Renal cortex interstitium (tissue), 11 donors: ENCODE measurements around the gene ADRA1B. TPM values are rescaled to one million over a fixed set of nuclear protein-coding genes. Genes with fewer than 3 reads are reported as not detected.
A peak's percentile ranks its signal among the peaks of the same experiment; 100 is the strongest.

Experiments
- DNase-seq, 11 donors: peaks; one replicate each; pipeline ENCODE4 v3.0.0-alpha.2; 2013; ENCODE audit warnings: low read depth in 9 of 11, low spot score in 4 of 11; ENCODE audit errors: extremely low read depth in 1 of 11
- polyA plus RNA-seq, 3 donors: library from polyadenylated mRNA; unstranded; fragments of 120-200 nt; gene quantifications; one replicate each; pipeline ENCODE4 v1.2.1, GENCODE V29; 2013; ENCODE audit not compliant: insufficient read length in 3 of 3

The ADRA1B gene
- polyA plus RNA-seq, 3 donors, result 2.8 to 3.2 (median 2.9) TPM

GRCh38 chr5:159897786-159898393, 18.4 kb upstream of the ADRA1B start:
- no peak for DNase-seq

- no peak for DNase-seq
These were observed 16.9 kb upstream of the ADRA1B start for GRCh38 chr5:159899067-159900049.

- no peak for DNase-seq
These were observed 15.0 kb upstream of the ADRA1B start for GRCh38 chr5:159901308-159901707.

GRCh38 chr5:159901772-159902171, 14.5 kb upstream of the ADRA1B start:
- DNase-seq, result no peak

GRCh38 chr5:159902444-159903121, 13.7 kb upstream of the ADRA1B start:
- no peak for DNase-seq

GRCh38 chr5:159903131-159903530, 13.2 kb upstream of the ADRA1B start:
- no peak for DNase-seq

- no peak for DNase-seq
These were observed 11.4 kb upstream of the ADRA1B start for GRCh38 chr5:159904874-159905273.

- DNase-seq, result no peak
These were observed 10.8 kb upstream of the ADRA1B start for GRCh38 chr5:159905496-159905895.

- DNase-seq, result no peak
These were observed 9.8 kb upstream of the ADRA1B start for GRCh38 chr5:159906463-159906862.

- DNase-seq, result no peak
These were observed 9.3 kb upstream of the ADRA1B start for GRCh38 chr5:159906943-159907342.

- DNase-seq, result no peak
These were observed 8.3 kb upstream of the ADRA1B start for GRCh38 chr5:159907689-159908590.

- no peak for DNase-seq
These were observed 7.7 kb upstream of the ADRA1B start for GRCh38 chr5:159908591-159908940.

GRCh38 chr5:159909126-159909525, 7.2 kb upstream of the ADRA1B start:
- DNase-seq, result no peak

- no peak for DNase-seq
These were observed 6.0 kb upstream of the ADRA1B start for GRCh38 chr5:159910207-159910842.

GRCh38 chr5:159910843-159911229, 5.4 kb upstream of the ADRA1B start:
- DNase-seq, result no peak

GRCh38 chr5:159911349-159911748, 4.9 kb upstream of the ADRA1B start:
- DNase-seq, result peak in 7 of 11 donors; percentile 44 to 84 (median 68)

- no peak for DNase-seq
These were observed 4.1 kb upstream of the ADRA1B start for GRCh38 chr5:159912033-159912800.

- DNase-seq, result no peak
These were observed 3.2 kb upstream of the ADRA1B start for GRCh38 chr5:159913048-159913447.
